H1 (cell line): ENCODE results near the gene THAP12. TPM values are rescaled to one million over a fixed set of nuclear protein-coding genes. Genes with fewer than 3 reads are reported as not detected.
A peak's percentile ranks its signal among the peaks of the same experiment; 100 is the strongest.

Experiments used
- BRCA1 ChIP-seq: IDR thresholded peaks from 2 replicates; pipeline ENCODE4 v1.6.1; 2012; ENCODE audit warnings: low read depth, low read length, improper control_type of control experiment
- CHD2 ChIP-seq: IDR thresholded peaks from 2 replicates; pipeline ENCODE4 v1.6.1; 2012; ENCODE audit warnings: low read length, improper control_type of control experiment
- CTBP2 ChIP-seq: IDR thresholded peaks from 2 replicates; pipeline ENCODE4 v1.7.0; 2011; ENCODE audit warnings: borderline replicate concordance, mild to moderate bottlenecking, moderate library complexity, mixed read lengths, low read length; ENCODE audit not compliant: insufficient read depth, insufficient read length
- JUND ChIP-seq: IDR thresholded peaks from 2 replicates; pipeline ENCODE4 v1.6.1; 2011; ENCODE audit warnings: mild to moderate bottlenecking, improper control_type of control experiment, low read length
- KDM4A ChIP-seq: IDR thresholded peaks from one replicate; pipeline ENCODE4 v1.7.1; 2012; ENCODE audit warnings: low read depth, mild to moderate bottlenecking, moderate library complexity, low read length, inconsistent platforms; ENCODE audit not compliant: severe bottlenecking
- PHF8 ChIP-seq: fragments of 200-600 bp; sonication (generic); conservative IDR thresholded peaks from 2 replicates; pipeline ENCODE4 v1.7.1; 2012; ENCODE audit warnings: low read depth, mild to moderate bottlenecking, inconsistent platforms, low read length, moderate library complexity
- POLR2AphosphoS5 ChIP-seq: IDR thresholded peaks from 2 replicates; pipeline ENCODE4 v1.6.1; 2011; ENCODE audit warnings: low read depth, low read length
- RAD21 ChIP-seq, 2 experiments: IDR thresholded peaks in 1 of 2; conservative IDR thresholded peaks in 1 of 2; 2 replicates each; pipeline ENCODE4 v1.6.1; 2011; ENCODE audit warnings: low read depth in 2 of 2, low read length in 2 of 2, improper control_type of control experiment in 1 of 2, inconsistent platforms in 1 of 2, mild to moderate bottlenecking in 1 of 2, moderate library complexity in 1 of 2
- RFX5 ChIP-seq: IDR thresholded peaks from 2 replicates; pipeline ENCODE4 v1.6.1; 2011; ENCODE audit warnings: low read depth, low read length, improper control_type of control experiment, borderline replicate concordance
- RNF2 ChIP-seq: fragments of 200-900, 300-1000 bp; sonication (generic); IDR thresholded peaks from 2 replicates; pipeline ENCODE4 v1.7.1; 2016; ENCODE audit warnings: borderline replicate concordance, low read depth, mild to moderate bottlenecking, antibody characterized with exemption, low read length; ENCODE audit not compliant: poor library complexity, severe bottlenecking; ENCODE audit errors: missing control alignments
- RXRA ChIP-seq: IDR thresholded peaks from 2 replicates; pipeline ENCODE4 v1.6.1; 2011; ENCODE audit warnings: low read depth, mild to moderate bottlenecking, low read length, moderate library complexity; ENCODE audit not compliant: insufficient read depth
- SIN3A ChIP-seq, 2 experiments: IDR thresholded peaks in 1 of 2; conservative IDR thresholded peaks in 1 of 2; 2 replicates each; pipeline ENCODE4 v1.6.1; 2011 to 2012; ENCODE audit warnings: low read length in 2 of 2, improper control_type of control experiment in 1 of 2, low read depth in 1 of 2, mild to moderate bottlenecking in 1 of 2
- SIRT6 ChIP-seq: IDR thresholded peaks from one replicate; pipeline ENCODE4 v1.7.1; 2012; ENCODE audit warnings: low read length, inconsistent platforms
- SRF ChIP-seq: IDR thresholded peaks from 2 replicates; pipeline ENCODE4 v1.6.1; 2011; ENCODE audit warnings: mild to moderate bottlenecking, low read depth, low read length, moderate library complexity
- TAF7 ChIP-seq: optimal IDR thresholded peaks from 2 replicates; pipeline ENCODE3; 2011; ENCODE audit warnings: low read depth, mild to moderate bottlenecking, inconsistent platforms, low read length, moderate library complexity, borderline replicate concordance
- TBP ChIP-seq: IDR thresholded peaks from 2 replicates; pipeline ENCODE4 v1.6.1; 2011; ENCODE audit warnings: low read depth, low read length, improper control_type of control experiment
- polyA plus RNA-seq, 7 experiments: library from polyadenylated mRNA; depleted of rRNA in 3 of 7; stranded (reverse) in 5 of 7; unstranded in 2 of 7; fragments of >200 nt in 5 of 7; fragments of 200-250 nt in 2 of 7; gene quantifications; 1 replicate in 5 of 7; 2 replicates in 1 of 7; 4 replicates in 1 of 7; pipeline versions ENCODE4 v1.2.1 to v1.2.3, GENCODE V29; 2011 to 2013; ENCODE audit warnings: missing spikeins in 2 of 7, mixed read lengths in 2 of 7
- total RNA-seq: library from RNA; stranded (reverse); fragmentation: NEBNext Ultra II Directional; extraction: Animal tissue kit (Norgen Biotek cat#: 25700); gene quantifications from 2 replicates; pipeline ENCODE4 v1.2.1, GENCODE V29; 2021
- TF ChIP-seq, protein P1 (sequence below): IDR thresholded peaks from 2 replicates; pipeline ENCODE4 v1.6.1; 2012; ENCODE audit warnings: inconsistent platforms
- TF ChIP-seq, protein P2 (sequence below): IDR thresholded peaks from 2 replicates; pipeline ENCODE4 v1.6.1; 2012; ENCODE audit warnings: inconsistent platforms
- TF ChIP-seq, protein P3 (sequence below): IDR thresholded peaks from 2 replicates; pipeline ENCODE4 v1.6.1; 2011; ENCODE audit warnings: low read depth, mild to moderate bottlenecking, low read length; ENCODE audit not compliant: insufficient read depth
- TF ChIP-seq, protein P4 (sequence below): IDR thresholded peaks from 2 replicates; pipeline ENCODE4 v1.6.1; 2011; ENCODE audit warnings: low read length, improper control_type of control experiment

Gene THAP12
- total and polyA plus RNA-seq, 2 of the 8 experiments (the other 6 are each of a cell fraction or from before 2014, with no cell fraction given) = 12.0 to 39.9 TPM

DNA sequence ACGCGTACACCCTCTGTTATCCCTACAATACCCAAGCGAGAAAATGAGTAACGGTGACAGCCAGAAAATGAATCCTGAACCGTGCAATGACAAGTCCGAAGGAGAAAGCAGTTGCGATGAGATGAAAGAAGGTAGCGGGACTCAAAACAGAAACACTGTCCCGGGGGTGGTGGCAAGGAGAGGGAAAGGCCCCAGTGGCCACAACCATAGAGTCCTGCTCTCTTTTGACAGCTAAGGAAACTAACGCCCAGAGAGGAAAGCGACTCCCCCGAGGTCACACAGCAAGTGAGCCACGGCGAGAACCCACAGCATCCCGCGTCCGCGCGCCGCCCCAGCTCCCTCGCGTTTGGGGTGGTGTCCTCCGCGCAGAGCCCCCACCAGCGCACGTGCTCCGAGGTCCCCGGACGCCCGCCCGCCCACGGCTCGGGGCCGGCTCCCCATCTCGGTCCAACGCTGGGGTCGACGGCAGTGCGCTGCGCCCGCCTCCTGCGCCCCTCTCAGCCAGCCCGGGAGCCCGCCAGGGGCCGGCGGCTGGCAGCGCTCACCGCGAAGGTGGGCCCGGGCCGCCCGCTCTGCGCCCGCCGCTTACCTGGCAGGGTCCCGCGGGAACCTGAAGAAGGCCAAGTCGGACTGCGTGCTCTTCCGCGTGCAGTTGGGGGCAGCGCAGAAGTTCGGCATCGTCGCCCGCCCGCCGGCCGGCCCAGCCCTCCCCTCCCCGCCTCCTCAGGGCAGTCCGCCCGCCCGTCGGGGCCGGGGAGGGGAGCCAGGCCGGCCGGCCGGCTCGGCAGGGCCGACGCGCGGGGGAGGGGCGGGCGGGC, 564 bp downstream of the THAP12 start (continued):
- TF ChIP-seq CHD2 (no peak), BRCA1 (no peak), CTBP2 (no peak), SIN3A (conservative IDR thresholded peaks at IDR 0.05 in 1 of 2, IDR thresholded peaks at IDR 0.05 in 1 of 2; ENCODE audit: low read depth in 1 of 2, low read length in 2 of 2) (peak in 1 of 2 experiments; percentile 90; a peak in 2 of 4 replicates), RNF2 (no peak), KDM4A (peak; percentile 32), TBP (no peak), RFX5 (no peak), JUND (no peak), POLR2AphosphoS5 (no peak), RXRA (no peak), TAF7 (no peak), SRF (no peak), SIRT6 (no peak), RAD21 (IDR thresholded peaks at IDR 0.05 in 1 of 2, conservative IDR thresholded peaks at IDR 0.05 in 1 of 2; ENCODE audit: low read depth in 2 of 2, low read length in 2 of 2) (no peak), PHF8 (peak; percentile 43; the same call in 1 of the 2 replicates)
- TF ChIP-seq, protein P1, sequence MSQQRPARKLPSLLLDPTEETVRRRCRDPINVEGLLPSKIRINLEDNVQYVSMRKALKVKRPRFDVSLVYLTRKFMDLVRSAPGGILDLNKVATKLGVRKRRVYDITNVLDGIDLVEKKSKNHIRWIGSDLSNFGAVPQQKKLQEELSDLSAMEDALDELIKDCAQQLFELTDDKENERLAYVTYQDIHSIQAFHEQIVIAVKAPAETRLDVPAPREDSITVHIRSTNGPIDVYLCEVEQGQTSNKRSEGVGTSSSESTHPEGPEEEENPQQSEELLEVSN = 0 out of 2 replicates have a peak, but pooled peaks have one; percentile 1
- TF ChIP-seq, protein P2, sequence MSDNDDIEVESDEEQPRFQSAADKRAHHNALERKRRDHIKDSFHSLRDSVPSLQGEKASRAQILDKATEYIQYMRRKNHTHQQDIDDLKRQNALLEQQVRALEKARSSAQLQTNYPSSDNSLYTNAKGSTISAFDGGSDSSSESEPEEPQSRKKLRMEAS = 0 out of 2 replicates have a peak, but pooled peaks have one; percentile 32
- TF ChIP-seq, protein P3, sequence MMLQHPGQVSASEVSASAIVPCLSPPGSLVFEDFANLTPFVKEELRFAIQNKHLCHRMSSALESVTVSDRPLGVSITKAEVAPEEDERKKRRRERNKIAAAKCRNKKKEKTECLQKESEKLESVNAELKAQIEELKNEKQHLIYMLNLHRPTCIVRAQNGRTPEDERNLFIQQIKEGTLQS = no peak
- TF ChIP-seq, protein P4, sequence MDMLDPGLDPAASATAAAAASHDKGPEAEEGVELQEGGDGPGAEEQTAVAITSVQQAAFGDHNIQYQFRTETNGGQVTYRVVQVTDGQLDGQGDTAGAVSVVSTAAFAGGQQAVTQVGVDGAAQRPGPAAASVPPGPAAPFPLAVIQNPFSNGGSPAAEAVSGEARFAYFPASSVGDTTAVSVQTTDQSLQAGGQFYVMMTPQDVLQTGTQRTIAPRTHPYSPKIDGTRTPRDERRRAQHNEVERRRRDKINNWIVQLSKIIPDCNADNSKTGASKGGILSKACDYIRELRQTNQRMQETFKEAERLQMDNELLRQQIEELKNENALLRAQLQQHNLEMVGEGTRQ = no peak
